ENCODE results near the gene PHLPP1. TPM values are rescaled to one million over a fixed set of nuclear protein-coding genes. Genes with fewer than 3 reads are reported as not detected.

Gene PHLPP1
- total RNA-seq, 1 experiment from 2014 or later: 39.9 TPM

GRCh38 chr18:62870643-62871042 is 155.3 kb downstream of the PHLPP1 start:
- Histone ChIP-seq H3K27me3 (ENCODE audit: insufficient read depth, low read length) (no peaks in the 10 kb centered on the region), H2BK12ac (ENCODE audit: insufficient read length, low read depth, low read length) (no peak overlapping the region), H4K5ac (ENCODE audit: insufficient read length, low read depth, low read length) (no peak overlapping the region), H3K14ac (ENCODE audit: insufficient read depth, low read length) (no peak overlapping the region), H4K91ac (ENCODE audit: insufficient read length, low read depth, low read length) (no peak overlapping the region), H2AFZ (ENCODE audit: low read length) (no peak overlapping the region), H3K23ac (ENCODE audit: insufficient read length, low read depth, low read length) (no peak overlapping the region), H2BK5ac (ENCODE audit: insufficient read length, low read length) (no peak overlapping the region), H3K79me1 (ENCODE audit: insufficient read depth, low read depth, low read length, poor library complexity, severe bottlenecking) (peaks cover 2% of the 10 kb centered on the region), H3K79me2 (ENCODE audit: insufficient read depth, low read length) (peaks cover 2% of the 10 kb centered on the region; the same call in 1 of the 2 replicates), H2BK15ac (ENCODE audit: low read depth, low read length) (no peak overlapping the region), H3K9ac (ENCODE audit: extremely low read depth, insufficient read length, low read length) (no peak overlapping the region), H2AK5ac (ENCODE audit: insufficient read length, low read length) (no peak overlapping the region), H3K4me2 (ENCODE audit: insufficient read depth, insufficient read length, low read length) (no peak overlapping the region), H2BK20ac (ENCODE audit: low read depth, low read length, poor library complexity, severe bottlenecking) (no peak overlapping the region), H4K20me1 (ENCODE audit: control insufficient read depth, insufficient read depth, insufficient read length) (no peaks in the 10 kb centered on the region), H3K56ac (ENCODE audit: insufficient read length, low read depth, low read length) (no peak overlapping the region), H3K18ac (ENCODE audit: insufficient read length, low read depth, low read length) (no peak overlapping the region), H3T11ph (ENCODE audit: low read length) (no peak overlapping the region), H3K23me2 (ENCODE audit: insufficient read length, low read depth, low read length, poor library complexity, severe bottlenecking) (no peaks in the 10 kb centered on the region), H3K27ac (ENCODE audit: insufficient read length, low read depth, low read length) (no peak overlapping the region), H2BK120ac (ENCODE audit: low read depth, low read length, poor library complexity, severe bottlenecking) (no peak overlapping the region), H4K8ac (replicated peaks; ENCODE audit: insufficient read length, low read depth, low read length) (no peak overlapping the region), H3K4ac (ENCODE audit: low read depth, low read length) (no peak overlapping the region), H3K4me1 (ENCODE audit: insufficient read depth, low read length) (no peaks in the 10 kb centered on the region), H3K9me3 (ENCODE audit: control insufficient read depth, low read depth, low read length) (no peaks in the 10 kb centered on the region)
- Mint-ChIP-seq H3K27me3 (ENCODE audit: low read depth) (no peaks in the 10 kb centered on the region), H3K4me3 (no peak overlapping the region), H3K27ac (no peak overlapping the region), H3K36me3 (ENCODE audit: insufficient read depth in 1 of 3, low read depth in 3 of 3) (peaks cover 11 to 24% (median 19%) of the 10 kb centered on the region in 3 experiments; a peak in 6 of 7 replicates), H3K4me1 (peaks cover 11 to 23% of the 10 kb centered on the region in 2 experiments), H3K9me3 (no peaks in the 10 kb centered on the region)
- no peak for DNase-seq
- TF ChIP-seq, protein P1, sequence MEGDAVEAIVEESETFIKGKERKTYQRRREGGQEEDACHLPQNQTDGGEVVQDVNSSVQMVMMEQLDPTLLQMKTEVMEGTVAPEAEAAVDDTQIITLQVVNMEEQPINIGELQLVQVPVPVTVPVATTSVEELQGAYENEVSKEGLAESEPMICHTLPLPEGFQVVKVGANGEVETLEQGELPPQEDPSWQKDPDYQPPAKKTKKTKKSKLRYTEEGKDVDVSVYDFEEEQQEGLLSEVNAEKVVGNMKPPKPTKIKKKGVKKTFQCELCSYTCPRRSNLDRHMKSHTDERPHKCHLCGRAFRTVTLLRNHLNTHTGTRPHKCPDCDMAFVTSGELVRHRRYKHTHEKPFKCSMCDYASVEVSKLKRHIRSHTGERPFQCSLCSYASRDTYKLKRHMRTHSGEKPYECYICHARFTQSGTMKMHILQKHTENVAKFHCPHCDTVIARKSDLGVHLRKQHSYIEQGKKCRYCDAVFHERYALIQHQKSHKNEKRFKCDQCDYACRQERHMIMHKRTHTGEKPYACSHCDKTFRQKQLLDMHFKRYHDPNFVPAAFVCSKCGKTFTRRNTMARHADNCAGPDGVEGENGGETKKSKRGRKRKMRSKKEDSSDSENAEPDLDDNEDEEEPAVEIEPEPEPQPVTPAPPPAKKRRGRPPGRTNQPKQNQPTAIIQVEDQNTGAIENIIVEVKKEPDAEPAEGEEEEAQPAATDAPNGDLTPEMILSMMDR (conservative IDR thresholded peaks at IDR 0.05): no peak

Data from H9 (cell line).